HL-60 (cell line): Measurements from ENCODE around the gene KIAA0930.
A peak's percentile ranks its signal among the peaks of the same experiment; 100 is the strongest.

Experiments
- CTCF ChIP-seq: IDR thresholded peaks from one replicate; pipeline ENCODE4 v1.5.1; 2011; ENCODE audit warnings: low read length, control low read depth, inconsistent platforms; ENCODE audit not compliant: insufficient read depth
- GABPA ChIP-seq: IDR thresholded peaks from 2 replicates; pipeline ENCODE4 v1.6.1; 2012; ENCODE audit warnings: low read depth
- POLR2AphosphoS5 ChIP-seq: IDR thresholded peaks from 2 replicates; pipeline ENCODE4 v1.6.1; 2012; ENCODE audit warnings: low read depth
- REST ChIP-seq: IDR thresholded peaks from 2 replicates; pipeline ENCODE4 v1.6.1; 2012; ENCODE audit warnings: low read depth; ENCODE audit not compliant: insufficient replicate concordance
- SPI1 ChIP-seq: IDR thresholded peaks from 2 replicates; pipeline ENCODE4 v1.6.1; 2012; ENCODE audit warnings: low read depth, mild to moderate bottlenecking, borderline replicate concordance

DNA sequence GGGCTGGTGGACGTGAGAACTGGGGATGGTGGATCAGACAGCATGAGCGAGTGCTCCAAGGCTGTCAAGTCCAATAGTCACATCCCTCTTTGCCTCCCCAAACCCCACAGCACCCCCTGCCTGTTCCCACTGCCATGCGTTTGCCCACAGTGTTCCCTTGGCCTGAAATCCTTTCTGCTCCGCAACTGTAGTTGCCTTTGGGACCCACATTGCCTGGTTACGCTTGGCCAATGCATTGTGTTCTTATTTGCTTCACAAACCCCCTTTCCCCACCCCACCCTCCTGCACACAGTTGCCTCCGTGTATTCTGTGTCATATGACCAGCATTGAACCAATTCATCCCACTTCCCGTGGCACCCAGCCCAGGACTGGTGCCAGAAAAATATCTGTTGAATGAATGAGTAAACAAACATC is 2.1 kb upstream of the KIAA0930 start:
- TF ChIP-seq CTCF (peak; percentile 18), POLR2AphosphoS5 (no peak), GABPA (no peak), SPI1 (no peak), REST (no peak)
